C4-2B (cell line): ENCODE results near the gene BAHCC1.

ENCODE experiments used
- H3K27ac ChIP-seq: fragments of 450-650 bp; 2 replicates; pipeline ENCODE4 v1.5.1; 2017
- CTCF ChIP-seq: fragments of 450-650 bp; conservative IDR thresholded peaks from 2 replicates; pipeline ENCODE4 v1.5.1; 2017; ENCODE audit warnings: mild to moderate bottlenecking
- ZFX ChIP-seq: fragments of 450-650 bp; IDR thresholded peaks from 2 replicates; pipeline ENCODE4 v1.6.1; 2017

The BAHCC1 gene

DNA sequence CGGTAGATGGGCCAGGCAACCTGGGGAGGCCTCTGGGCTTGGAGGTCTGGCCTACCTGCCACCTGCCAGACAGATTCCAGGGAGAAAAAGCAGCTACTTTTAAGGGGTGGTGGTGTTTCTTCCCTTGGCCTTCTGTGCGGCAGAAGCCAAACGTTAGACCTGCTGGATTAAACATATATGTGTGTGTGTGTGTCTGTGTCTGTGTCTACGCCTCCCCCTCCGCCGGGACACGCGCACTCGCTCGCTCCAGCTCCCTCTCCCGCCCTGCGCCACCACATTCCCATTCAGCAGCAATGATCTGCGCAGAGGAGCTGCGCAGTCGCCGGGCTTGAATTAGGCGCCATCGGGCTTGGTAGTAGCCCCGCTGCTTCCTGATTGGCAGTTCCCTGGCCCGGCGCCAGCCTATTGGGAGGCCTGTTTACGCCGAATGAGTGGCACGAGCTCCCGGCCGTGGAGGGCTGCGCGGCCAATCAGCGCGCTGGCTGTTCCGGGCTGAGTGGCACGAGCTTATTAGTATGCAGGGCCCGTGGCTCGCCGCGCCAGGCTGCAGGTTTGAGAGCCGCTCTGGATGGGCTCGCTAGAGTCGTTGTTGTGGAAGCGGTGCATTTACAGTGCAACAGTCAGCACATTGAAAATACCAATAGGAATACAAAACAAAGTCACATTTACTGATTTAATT, at the start of gene BAHCC1:
TSS of gene BAHCC1 (plus strand) at position 537 of the 679 bp plus-strand sequence. CDS start 4,283 bp downstream, outside the sequence.
- no peak; the same call in 1 of the 2 replicates for TF ChIP-seq ZFX
- no peak for TF ChIP-seq CTCF
- H3K27ac ChIP-seq, result peak within 1 kb of the TSS; percentile 96

- H3K27ac ChIP-seq, result peak overlapping the region; percentile 96
- TF ChIP-seq ZFX (peak; percentile 18; the same call in 1 of the 2 replicates), CTCF (no peak)
Measured at GRCh38 chr17:81346090-81346907, 49.0 kb upstream of the BAHCC1 start.

DNA sequence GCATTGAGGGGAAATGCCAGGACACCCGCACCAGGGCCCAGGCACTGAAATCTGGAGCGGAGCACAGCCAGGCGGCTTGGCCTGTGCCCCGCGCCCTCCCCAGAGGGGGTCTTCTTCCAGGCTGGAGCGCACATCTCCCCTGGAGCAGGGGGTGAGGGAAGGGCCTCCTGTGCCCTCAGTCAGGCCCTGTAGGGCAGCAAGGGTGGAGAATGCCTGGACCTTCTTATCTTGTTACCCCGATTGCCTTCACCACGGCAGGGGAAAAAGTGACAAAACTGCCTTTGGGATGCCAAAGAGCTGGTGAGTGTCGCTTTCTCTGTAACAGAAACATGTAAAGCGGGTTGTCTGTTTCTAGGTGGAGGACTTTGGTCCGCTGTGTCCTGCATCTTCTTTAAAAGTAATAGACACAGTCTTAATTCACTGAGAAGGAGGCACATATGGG, 48.3 kb upstream of the BAHCC1 start:
- TF ChIP-seq ZFX (no peak), CTCF (no peak)
- H3K27ac ChIP-seq, result peak overlapping the region; percentile 96

GRCh38 chr17:81347437-81347836, 47.8 kb upstream of the BAHCC1 start:
- peak overlapping the region; percentile 96 for H3K27ac ChIP-seq

GRCh38 chr17:81348097-81349055, 46.9 kb upstream of the BAHCC1 start:
- TF ChIP-seq CTCF (no peak), ZFX (no peak)
- H3K27ac ChIP-seq, result peak overlapping the region; percentile 44

More at GRCh38 chr17:81347437-81347836, 47.8 kb upstream of the BAHCC1 start:
- TF ChIP-seq CTCF, result no peak

GRCh38 chr17:81349397-81350319, 45.6 kb upstream of the BAHCC1 start:
- TF ChIP-seq ZFX, result no peak
- TF ChIP-seq CTCF, result no peak
- H3K27ac ChIP-seq, result peak overlapping the region; percentile 44; the same call in 1 of the 2 replicates
